Measurements from ENCODE around the gene ABCA5.

- TF ChIP-seq CTCF (IDR thresholded peaks at IDR 0.05) (no peak), SIN3A (IDR thresholded peaks at IDR 0.05; ENCODE audit: borderline replicate concordance, insufficient read depth, low read depth, low read length) (no peak), POLR2AphosphoS5 (IDR thresholded peaks at IDR 0.05; ENCODE audit: low read depth, low read length) (no peak), REST (IDR thresholded peaks at IDR 0.05; ENCODE audit: insufficient read depth in 1 of 2, low read depth in 2 of 2, low read length in 1 of 2) (no peak)
These were observed 96.0 kb downstream of the ABCA5 start for GRCh38 chr17:69230939-69231338.
